Muscle of leg (tissue), 11 donors: Measurements from ENCODE around the gene MYH7. TPM values are rescaled to one million over a fixed set of nuclear protein-coding genes. Genes with fewer than 3 reads are reported as not detected.
"Not testable (repeated sequence)": the region's sequence is repeated elsewhere in the genome, so short reads cannot be mapped to it uniquely, and the experiment has no call there.

Experiments
- DNase-seq: peaks from one replicate; pipeline ENCODE4 v3.0.0; 2013
- H3K27ac ChIP-seq: one replicate; pipeline ENCODE4 v1.5.1; 2013; ENCODE audit warnings: mild to moderate bottlenecking, low read length, control low read depth
- H3K27me3 ChIP-seq: one replicate; pipeline ENCODE4 v1.6.1; 2013; ENCODE audit warnings: low read length; ENCODE audit not compliant: control insufficient read depth, insufficient read depth
- H3K36me3 ChIP-seq: one replicate; pipeline ENCODE4 v1.6.1; 2013; ENCODE audit warnings: low read length; ENCODE audit not compliant: control insufficient read depth, insufficient read depth
- H3K4me1 ChIP-seq: one replicate; pipeline ENCODE4 v1.6.1; 2013; ENCODE audit warnings: low read length; ENCODE audit not compliant: control insufficient read depth, insufficient read depth
- H3K4me3 ChIP-seq: one replicate; pipeline ENCODE4 v1.5.1; 2013; ENCODE audit warnings: low read length, control low read depth
- H3K9me3 ChIP-seq: replicated peaks from 2 replicates; pipeline ENCODE4 v1.6.1; 2013; ENCODE audit warnings: low read depth, low read length; ENCODE audit not compliant: control insufficient read depth
- WGBS: methylation state at CpG from one replicate; pipeline ENCODE4 v1.1.5; 2013; ENCODE audit warnings: missing lambda C conversion rate; ENCODE audit not compliant: insufficient coverage; 5-methylcytosine and 5-hydroxymethylcytosine counted together
- polyA plus RNA-seq, 8 donors: library from polyadenylated mRNA; unstranded; fragments of 120-200 nt; gene quantifications; one replicate each; pipeline versions ENCODE4 v1.2.1 to v1.2.3, GENCODE V29; 2013; ENCODE audit warnings: inconsistent platforms in 1 of 8, low replicate concordance in 1 of 8; ENCODE audit not compliant: insufficient read length in 8 of 8, insufficient read depth in 1 of 8
- total RNA-seq: library from RNA; stranded (reverse); fragments of 120-200 nt; gene quantifications from one replicate; pipeline ENCODE4 v1.2.4, GENCODE V29; 2013

Gene MYH7
- total and polyA plus RNA-seq, 9 donors = 124 to 948 (median 558) TPM

DNA sequence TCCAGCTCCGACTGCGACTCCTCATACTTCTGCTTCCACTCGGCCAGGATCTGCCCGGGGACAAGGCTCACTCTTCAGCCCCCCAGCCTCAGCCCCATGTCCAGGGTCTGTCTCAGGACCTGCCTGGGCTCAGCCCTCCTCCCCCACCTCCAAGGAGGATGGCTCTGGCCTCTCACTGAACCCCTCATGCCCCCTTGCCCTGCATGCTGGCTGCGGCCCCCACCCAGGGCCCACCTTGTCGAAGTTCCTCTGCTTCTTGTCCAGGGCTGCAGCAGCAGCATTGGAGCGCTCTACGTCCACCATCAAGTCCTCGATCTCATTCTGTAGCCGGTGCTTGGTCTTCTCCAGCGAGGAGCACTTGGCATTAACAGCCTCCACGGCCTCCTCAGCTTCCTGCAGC is 18.2 kb downstream of the MYH7 start:
- WGBS = 84% methylated on average over 11 of the region's 12 CpGs
- H3K36me3 ChIP-seq, H3K4me1 ChIP-seq, H3K9me3 ChIP-seq, DNase-seq, H3K27me3 ChIP-seq, H3K27ac ChIP-seq, H3K4me3 ChIP-seq: not testable (repeated sequence)

GRCh38 chr14:23416801-23417200 is 18.7 kb downstream of the MYH7 start:
- DNase-seq = no peak
- Histone ChIP-seq H3K4me1 (no peaks in the 10 kb centered on the region), H3K36me3 (no peaks in the 10 kb centered on the region), H3K27me3 (no peaks in the 10 kb centered on the region), H3K9me3 (no peaks in the 10 kb centered on the region), H3K27ac (no peak overlapping the region), H3K4me3 (no peak overlapping the region)
- WGBS = 84% methylated on average over 11 of the region's 11 CpGs

GRCh38 chr14:23415821-23416778 is 19.4 kb downstream of the MYH7 start:
- Histone ChIP-seq H3K9me3 (no peaks in the 10 kb centered on the region), H3K4me3 (no peak overlapping the region), H3K27ac (no peak overlapping the region), H3K27me3 (no peaks in the 10 kb centered on the region), H3K4me1 (no peaks in the 10 kb centered on the region), H3K36me3 (no peaks in the 10 kb centered on the region)
- WGBS = 69% methylated on average over 9 of the region's 21 CpGs
- no peak for DNase-seq

GRCh38 chr14:23414906-23415820 is 20.3 kb downstream of the MYH7 start:
- Histone ChIP-seq H3K4me3 (no peak overlapping the region), H3K9me3 (no peaks in the 10 kb centered on the region), H3K36me3 (no peaks in the 10 kb centered on the region), H3K4me1 (no peaks in the 10 kb centered on the region), H3K27ac (no peak overlapping the region), H3K27me3 (no peaks in the 10 kb centered on the region)
- WGBS = 92% methylated on average over 37 of the region's 39 CpGs
- DNase-seq = no peak

DNA sequence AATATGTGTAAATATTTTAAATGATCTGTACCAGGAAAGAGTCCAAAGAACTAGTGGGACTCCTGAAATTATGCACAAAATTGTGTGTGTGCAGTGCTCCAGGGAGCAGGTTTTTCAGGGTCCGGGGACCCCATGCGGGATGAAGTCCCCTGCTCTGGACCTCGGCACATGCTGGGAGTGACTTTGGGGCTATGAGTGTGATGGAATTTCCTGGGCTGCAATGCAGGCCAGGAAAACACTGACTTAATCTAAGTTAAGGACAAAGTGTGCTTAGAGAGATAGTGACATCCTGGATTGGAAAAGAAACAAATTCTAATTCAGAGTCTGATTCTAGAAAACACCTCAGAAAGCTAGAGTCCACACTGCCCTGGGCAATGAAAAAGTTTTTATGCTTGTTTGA is 21.2 kb downstream of the MYH7 start:
- H3K27me3 ChIP-seq = no peaks in the 10 kb centered on the region
- H3K4me3 ChIP-seq = no peak overlapping the region
- H3K4me1 ChIP-seq = no peaks in the 10 kb centered on the region
- 50% methylated on average over 3 of the region's 3 CpGs for WGBS
- no peak overlapping the region for H3K27ac ChIP-seq
- no peaks in the 10 kb centered on the region for H3K9me3 ChIP-seq
- H3K36me3 ChIP-seq = no peaks in the 10 kb centered on the region
- no peak for DNase-seq

- no peaks in the 10 kb centered on the region for H3K4me1 ChIP-seq
- no peaks in the 10 kb centered on the region for H3K27me3 ChIP-seq
- no peaks in the 10 kb centered on the region for H3K9me3 ChIP-seq
- 86% methylated on average over 13 of the region's 16 CpGs for WGBS
- no peak for DNase-seq
- H3K4me3 ChIP-seq = no peak overlapping the region
- no peak overlapping the region for H3K27ac ChIP-seq
- no peaks in the 10 kb centered on the region for H3K36me3 ChIP-seq
These were observed 21.8 kb downstream of the MYH7 start for GRCh38 chr14:23413681-23414080.

GRCh38 chr14:23411563-23412525 is 23.6 kb downstream of the MYH7 start:
- no peaks in the 10 kb centered on the region for H3K9me3 ChIP-seq
- 76% methylated on average over 9 of the region's 14 CpGs for WGBS
- no peak overlapping the region for H3K27ac ChIP-seq
- H3K36me3 ChIP-seq = no peaks in the 10 kb centered on the region
- H3K4me3 ChIP-seq = no peak overlapping the region
- no peak for DNase-seq
- no peaks in the 10 kb centered on the region for H3K4me1 ChIP-seq
- peaks cover 4% of the 10 kb centered on the region for H3K27me3 ChIP-seq

GRCh38 chr14:23409966-23410635 is 25.4 kb downstream of the MYH7 start:
- DNase-seq = no peak
- H3K36me3 ChIP-seq = no peaks in the 10 kb centered on the region
- peaks cover 6% of the 10 kb centered on the region for H3K27me3 ChIP-seq
- WGBS = 70% methylated on average over 9 of the region's 14 CpGs
- no peak overlapping the region for H3K4me3 ChIP-seq
- no peak overlapping the region for H3K27ac ChIP-seq
- H3K4me1 ChIP-seq = no peaks in the 10 kb centered on the region
- H3K9me3 ChIP-seq = no peaks in the 10 kb centered on the region

- H3K9me3 ChIP-seq = no peaks in the 10 kb centered on the region
- no peaks in the 10 kb centered on the region for H3K36me3 ChIP-seq
- no CpG with 5 or more reads among the region's 2 CpGs for WGBS
- H3K4me3 ChIP-seq = no peak overlapping the region
- no peak overlapping the region for H3K27ac ChIP-seq
- no peak for DNase-seq
- H3K27me3 ChIP-seq = peaks cover 6% of the 10 kb centered on the region
- H3K4me1 ChIP-seq = no peaks in the 10 kb centered on the region
These were observed 26.0 kb downstream of the MYH7 start for GRCh38 chr14:23409475-23409874.
